HT1080 (cell line): ENCODE measurements around the gene UBE3B. TPM values are rescaled to one million over a fixed set of nuclear protein-coding genes. Genes with fewer than 3 reads are reported as not detected.

Experiments used
- DNase-seq: peaks from one replicate; pipeline ENCODE4 v3.0.0-alpha.2; 2015; ENCODE audit warnings: low read depth
- total RNA-seq: library from RNA; depleted of rRNA; stranded (reverse); fragments of >200 nt; shearing (Covaris generic); gene quantifications from 2 replicates; pipeline ENCODE4 v1.2.3, GENCODE V29; 2014

UBE3B gene
- total RNA-seq, 1 experiment from 2014 or later: 32.2 TPM

DNA sequence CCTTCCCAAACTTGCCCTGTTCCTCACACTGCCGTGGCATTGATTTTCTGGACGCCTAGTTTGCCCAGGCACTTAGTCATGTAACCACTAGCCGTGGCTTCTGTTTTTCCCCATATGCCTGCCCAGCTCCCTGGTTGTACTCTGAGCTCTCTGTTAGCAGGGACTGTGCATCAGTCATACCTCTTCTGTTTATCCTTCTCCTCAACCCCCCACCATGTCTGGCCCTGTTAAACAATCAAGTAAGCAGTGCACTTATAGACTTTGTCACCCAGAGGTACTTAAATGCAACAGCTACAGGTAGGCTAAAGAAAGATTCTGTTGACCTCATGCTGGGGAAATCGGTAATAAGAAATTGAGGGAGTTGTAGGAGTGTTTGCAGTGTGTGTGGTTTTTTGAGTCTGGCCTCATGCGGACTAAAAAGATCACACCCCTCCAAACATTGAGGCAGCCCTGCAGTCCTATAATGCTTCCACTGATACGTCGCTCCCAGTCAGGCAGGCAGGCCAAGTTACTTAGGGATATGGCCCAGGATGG is 17.0 kb downstream of the UBE3B start:
- peak; percentile 2 for DNase-seq

DNA sequence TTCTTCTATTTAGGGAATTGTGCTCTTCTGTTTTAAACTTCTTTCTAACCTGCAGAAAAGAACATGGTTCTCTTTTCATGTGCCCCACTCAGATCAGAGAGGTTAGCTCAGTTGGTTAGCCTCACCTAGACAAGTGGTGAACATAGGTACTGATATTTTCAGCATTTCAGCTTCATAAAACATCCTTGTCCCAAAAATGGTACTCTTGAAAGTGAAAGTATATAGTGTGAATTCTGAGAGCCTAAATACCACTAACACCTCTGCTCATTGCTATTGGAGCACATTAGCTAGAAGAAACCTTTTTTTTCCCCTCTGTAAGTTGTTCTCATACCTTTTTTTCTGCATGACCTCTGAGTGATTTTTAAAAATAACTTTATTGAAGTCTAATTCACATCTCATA is 17.6 kb downstream of the UBE3B start:
- no peak for DNase-seq

DNA sequence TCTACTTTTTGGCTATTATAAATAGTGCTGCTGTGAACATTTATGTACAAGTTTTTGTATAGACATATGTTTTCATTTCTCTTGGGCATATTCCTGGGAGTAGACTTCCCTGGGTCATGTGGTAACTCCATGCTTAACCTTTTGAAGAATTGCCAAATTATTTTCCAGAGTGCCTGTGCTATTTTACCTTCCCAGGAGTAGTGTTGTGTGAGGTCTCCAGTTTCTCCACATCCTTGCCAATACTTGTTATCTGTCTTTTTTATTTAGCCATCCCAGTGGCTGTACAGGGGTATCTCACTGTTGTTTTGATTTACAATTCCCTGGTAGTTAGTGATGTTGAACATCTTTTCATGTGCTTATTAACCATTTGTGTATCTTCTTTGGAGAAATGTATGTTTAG is 18.9 kb downstream of the UBE3B start:
- DNase-seq: no peak

DNA sequence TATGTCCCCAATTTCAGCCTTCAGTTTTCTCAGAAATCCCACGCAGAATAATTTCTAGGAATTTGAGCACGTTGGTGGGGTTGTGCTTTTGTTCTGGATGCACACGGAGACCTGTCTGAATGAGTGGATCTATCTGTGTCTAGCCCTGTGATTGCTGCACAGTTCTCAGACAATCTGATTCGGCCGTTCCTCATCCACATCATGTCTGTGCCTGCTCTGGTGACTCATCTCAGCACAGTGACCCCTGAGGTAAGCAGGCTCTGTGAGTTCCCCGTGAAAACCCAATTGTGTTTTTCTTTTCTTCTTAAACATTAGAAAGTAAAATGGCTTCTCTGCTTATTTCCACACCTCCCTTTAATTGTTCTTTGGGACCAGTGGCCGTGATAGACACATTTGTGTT is 20.2 kb downstream of the UBE3B start:
- DNase-seq: peak; percentile 42

DNA sequence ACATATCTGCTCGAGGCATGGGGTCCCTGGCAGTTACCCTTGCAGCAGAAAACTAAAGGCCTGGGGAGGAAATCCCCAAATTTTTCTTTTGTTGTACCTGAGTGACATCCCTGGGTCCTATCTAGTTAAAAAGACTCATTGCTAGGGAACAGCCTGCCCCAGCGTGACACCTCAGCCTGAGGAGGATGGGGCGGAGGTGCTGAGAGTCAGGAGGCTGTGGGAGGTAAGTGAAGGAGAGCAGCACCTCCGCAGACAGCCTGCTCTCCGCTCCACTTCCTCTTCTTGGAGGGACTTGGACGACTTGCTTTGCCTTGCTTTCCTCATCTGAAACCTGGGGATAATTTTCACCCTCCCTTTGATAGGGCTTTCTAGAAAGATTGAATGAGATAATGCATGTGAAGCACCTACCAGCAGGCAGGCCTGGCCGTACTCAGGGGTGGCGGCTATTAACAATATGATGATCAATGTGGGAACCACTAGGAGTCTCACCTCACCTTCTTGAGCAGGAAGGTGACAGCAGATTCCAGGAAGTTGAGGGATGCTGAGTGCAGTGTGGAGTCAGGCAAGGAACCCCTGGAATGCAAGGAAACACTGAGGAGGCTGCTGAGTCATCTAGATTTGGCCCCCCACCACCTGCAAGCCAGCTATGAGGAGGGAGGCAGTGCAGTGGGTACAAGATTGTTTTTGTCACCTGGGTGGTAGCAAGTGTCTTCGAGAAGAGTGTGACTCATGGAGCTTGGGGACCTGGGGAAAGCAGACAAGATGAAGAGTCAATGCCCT is 23.2 kb downstream of the UBE3B start:
- DNase-seq: no peak

DNA sequence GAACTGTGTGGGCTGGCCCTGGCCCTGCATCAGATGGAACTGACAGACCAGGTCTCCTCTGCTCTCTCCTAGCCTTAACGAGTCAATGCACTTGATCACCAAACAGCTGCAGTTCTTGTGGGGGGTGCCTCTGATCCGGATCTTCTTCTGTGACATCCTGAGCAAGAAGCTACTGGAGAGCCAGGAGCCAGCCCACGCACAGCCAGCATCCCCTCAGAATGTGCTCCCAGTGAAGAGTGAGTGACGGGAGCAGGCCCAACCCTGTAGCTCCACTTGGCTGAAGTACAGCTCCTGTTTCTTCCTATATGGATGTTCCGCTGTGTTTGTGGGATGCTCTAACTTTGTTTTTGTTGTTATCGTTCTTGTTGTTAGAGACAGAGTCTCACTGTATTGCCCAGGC is 23.9 kb downstream of the UBE3B start:
- DNase-seq: no peak

DNA sequence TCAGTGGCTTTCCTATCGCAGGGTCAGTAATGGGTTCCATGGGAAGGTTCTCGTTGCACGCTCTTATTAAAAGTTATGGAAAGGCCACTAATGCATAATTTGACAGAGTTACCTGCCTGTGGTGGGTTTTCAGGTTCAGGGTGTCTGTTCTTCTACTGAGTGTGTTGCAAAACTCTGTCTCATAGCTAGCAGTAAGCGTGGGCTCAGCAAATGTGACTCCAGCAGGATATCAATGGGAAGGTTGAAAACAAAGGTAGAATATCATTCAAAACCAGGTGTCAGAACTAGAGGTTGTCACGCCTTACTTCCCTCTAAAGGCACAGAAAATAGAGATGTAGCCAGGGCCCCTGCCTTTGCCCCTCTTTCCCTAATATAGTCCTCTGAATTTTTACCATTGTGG is 24.9 kb downstream of the UBE3B start:
- DNase-seq: no peak

DNA sequence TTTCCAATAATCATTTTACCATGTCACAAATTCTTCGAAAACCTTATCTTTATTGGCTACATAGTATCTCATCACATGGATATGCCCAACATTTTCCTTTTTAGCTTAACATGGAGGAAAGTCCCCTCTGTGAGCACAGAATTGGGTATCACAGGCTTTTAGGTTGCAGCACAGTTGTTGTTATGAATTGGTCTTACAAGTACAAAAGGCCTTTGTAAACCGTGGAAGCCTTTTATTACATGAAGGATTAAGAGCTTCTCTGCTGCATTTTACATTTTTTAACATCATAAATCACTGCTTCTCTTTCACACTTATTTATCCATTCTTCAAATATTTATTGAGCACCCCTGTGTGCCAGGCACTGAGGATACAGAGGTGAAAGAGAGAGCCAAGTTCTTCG is 26.2 kb downstream of the UBE3B start:
- DNase-seq: no peak

DNA sequence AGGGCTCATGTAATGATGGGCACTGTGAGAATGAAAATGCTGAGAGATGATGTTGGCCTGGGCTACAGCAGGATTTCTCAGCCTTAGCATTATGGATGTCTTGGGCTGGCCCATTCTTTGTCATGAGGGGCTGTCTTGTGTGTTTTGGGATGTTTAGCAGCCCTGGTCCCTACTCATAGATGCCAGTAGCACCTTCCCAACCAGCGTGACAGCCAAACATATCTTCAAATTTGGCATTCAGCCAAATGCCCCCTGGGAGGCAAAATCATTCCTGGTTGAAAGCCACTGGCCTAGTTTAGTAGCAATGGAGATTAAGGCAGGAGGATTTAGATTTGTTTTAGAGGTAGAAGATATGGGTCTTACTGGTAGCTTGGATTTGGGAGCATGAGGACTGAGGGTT is 26.6 kb downstream of the UBE3B start:
- DNase-seq: no peak

DNA sequence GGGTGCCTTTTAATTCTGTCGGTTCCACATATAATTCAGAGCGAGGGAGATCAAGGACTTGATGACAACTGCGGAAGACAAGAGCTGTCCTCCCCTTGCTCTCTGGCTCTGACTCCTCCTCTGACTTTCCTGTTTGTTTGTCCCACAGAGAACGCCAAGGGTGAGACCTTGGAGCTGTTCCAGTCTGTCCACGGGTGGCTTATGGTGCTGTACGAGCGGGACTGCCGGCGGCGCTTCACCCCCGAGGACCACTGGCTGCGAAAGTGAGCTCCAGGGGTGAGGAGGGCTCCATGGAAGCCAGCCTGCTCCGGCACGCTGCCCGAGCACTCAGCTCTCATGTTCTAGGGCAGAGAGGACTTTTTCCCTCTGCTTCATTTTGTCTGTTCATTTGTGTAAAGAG is 32.8 kb downstream of the UBE3B start:
- no peak for DNase-seq

DNA sequence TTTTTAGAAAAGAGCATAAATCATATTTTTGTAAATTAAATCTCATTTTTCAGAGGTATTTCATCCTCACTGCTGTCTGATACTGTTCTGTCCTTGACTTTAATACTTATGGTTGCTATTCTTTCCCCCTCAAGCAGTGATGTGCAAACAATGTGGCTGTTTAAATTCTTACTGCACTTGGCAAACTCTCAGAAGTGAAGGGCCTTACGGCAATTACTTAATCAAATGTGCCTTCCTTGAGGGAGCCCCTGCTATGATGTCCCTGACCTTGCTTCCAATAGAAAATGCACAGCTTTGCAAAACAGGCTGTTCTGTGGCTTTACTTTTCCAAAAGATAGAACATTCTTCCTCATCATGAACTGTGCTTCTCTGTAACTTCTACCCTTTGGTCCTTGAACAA is 35.2 kb downstream of the UBE3B start:
- no peak for DNase-seq

DNA sequence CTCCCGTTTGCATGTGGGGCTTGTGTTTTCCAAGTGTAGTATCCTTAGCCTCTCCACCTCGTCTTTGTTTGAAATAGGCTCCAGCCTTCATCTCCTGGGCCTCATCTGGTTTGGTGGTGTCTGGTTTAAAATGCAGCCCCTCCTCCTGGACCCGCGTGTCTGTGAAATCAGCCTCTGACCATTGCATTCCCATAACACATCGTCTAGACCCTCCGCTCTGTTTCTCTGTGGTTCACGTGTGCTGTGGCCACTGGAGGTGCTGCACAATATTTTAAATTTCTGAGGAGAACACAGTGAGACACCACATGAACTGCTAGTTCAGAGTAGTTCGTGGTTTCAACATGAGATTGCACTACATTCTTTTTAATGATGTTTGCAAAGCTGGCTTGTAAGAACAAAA is 35.6 kb downstream of the UBE3B start:
- DNase-seq: no peak

DNA sequence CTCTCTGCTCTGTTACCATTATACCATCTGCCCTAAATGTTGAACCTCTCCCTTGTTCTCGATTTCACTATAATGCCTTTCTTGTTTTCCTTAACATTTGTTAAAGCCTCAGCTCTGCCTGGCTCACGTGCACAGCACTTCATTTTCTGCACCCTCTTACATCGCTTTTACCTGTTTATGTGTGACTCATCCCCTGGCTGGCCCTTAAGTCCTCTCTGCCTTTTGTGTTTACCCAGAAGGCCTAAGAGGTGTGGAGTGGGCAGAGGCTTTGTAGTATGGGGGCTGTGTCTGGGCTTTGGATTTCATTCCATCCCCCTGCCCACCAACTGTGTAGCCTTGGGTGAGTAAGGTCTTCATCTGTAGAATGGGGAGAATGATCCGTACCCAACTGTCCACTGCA is 36.5 kb downstream of the UBE3B start:
- DNase-seq: no peak

DNA sequence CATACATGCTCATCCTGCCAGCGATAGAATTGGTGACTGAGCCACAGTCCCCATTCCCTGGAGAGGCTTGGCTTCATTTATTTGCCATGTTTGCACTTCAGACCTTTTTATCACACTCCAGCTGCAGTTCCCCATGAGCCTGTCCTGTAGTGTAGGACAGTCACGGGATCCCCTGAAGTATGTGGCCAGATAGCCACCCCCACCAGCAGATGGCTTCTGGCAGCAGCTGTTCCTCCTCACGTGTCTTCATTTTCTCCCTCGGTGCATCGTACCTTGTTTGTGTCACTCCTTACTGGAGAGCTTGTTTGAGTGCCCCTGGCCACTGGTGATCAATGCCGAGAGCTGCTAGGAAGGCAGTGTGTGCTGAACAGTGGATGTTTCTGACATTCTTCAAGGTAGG is 40.2 kb downstream of the UBE3B start:
- no peak for DNase-seq

DNA sequence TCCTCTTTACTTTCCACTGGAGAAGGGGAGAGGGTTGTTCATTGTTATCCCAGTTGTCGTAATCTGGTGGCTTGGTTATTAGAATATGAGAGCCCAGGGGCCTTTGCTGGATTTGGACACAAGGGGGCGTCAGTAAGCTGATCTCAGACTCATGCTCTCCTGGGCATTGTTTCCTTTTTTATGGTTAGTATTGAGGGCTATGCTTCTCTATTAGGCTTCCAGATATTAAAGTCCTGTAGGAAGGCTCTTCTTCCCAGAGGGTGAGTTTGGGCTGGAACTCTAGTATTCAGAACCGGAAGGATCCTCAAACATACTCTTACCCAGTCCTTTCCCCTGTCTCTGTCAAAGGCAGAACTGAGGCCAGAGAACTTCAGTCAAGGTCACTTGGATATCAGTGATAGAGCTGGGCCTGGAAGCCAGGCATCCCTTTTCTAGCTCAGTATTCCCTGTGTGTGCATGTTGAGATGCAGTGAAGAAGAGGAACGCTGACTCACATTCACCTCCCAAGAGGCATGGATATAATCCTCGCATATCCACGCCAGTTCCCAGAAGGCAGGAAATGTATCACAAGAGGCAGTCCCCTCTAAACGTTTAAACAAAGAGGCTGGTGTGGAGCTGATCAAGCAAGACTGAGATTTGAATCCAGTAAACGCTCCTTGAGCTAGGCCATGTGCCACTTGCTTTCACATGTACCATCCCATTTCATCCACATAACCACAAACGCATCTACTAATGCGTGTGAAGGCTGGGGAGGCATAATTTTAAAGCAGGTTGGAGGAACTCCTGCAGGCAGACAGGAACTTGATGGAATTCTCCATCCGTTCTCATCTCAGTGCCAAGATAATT is 41.6 kb downstream of the UBE3B start:
- DNase-seq: peak; percentile 89

DNA sequence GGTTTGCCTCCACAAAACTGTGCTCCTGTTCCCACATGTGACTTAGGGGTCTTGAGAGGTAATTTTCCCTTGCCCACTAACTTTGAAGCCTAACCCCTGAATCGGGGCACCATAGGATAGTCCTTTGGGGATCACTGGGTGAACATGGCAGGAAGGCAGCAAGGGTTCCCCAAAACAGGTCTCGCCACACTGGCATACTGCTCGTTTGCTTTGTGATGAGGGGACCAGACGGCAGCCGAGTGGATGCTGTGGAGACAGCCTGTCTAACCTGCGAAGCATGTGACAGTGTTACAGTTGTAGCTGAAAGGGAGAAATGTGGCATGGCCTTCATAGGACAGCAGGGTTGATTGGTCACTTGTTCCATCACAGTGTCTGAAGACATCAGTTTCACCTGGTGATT is 42.4 kb downstream of the UBE3B start:
- DNase-seq: no peak

DNA sequence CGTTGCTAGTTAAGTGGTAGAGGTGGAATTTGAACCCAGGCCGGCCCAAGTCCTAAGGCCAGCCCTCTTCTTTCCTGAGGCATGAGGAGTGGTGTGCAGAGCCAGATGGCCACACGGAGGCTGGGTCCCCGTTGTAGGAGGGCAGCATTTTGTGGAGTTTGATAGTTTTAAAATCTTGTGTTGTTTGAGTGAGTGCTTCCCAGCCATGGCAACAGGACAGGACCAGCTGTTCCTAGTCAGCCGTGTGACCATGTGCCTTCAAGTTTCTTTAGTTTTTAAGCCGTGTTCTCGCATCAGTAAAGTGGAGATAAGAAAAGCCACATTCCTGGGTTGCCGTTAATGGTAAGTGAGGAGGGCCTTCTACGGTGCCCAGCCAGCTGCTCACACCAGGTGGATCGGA is 44.4 kb downstream of the UBE3B start:
- DNase-seq: no peak

DNA sequence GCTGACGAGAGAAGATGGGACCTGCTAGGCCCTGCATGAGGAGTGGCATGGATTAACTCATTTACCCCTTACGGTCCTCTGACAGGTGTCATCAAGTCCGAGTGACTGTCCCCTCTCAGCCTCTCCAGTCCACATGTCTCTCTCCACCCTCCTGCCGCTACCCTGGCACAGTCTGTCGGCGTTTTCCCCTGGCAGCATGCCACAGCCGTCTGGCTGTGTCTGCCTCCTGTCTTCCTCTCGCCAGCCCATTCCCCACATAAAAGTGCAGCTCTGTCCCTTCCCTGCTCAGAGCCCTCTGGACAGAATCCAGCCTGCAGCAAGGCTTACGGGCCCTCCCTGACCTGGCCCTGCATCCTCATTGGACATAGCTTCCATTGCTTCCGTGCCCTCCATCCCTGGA is 45.6 kb downstream of the UBE3B start:
- no peak for DNase-seq

DNA sequence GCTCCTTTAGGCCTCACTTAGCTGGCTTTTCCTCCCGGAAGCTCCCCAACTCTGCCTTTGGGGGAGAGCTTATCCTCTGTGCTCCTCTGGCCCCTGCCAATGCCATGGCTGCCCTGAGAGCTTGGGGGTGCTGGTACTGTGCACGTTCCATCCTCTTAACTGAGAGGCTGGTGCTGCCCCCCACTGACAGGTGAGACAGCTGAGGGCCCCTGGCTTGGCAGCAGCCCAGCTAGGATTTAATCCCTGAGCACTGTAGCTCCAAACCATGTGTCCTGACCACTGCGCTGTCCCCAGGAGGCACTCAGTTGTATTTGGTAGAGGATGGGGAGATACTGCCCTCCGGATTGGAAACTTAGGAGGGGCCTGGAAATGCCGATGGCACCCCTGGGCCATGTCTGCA is 46.1 kb downstream of the UBE3B start:
- DNase-seq: no peak

DNA sequence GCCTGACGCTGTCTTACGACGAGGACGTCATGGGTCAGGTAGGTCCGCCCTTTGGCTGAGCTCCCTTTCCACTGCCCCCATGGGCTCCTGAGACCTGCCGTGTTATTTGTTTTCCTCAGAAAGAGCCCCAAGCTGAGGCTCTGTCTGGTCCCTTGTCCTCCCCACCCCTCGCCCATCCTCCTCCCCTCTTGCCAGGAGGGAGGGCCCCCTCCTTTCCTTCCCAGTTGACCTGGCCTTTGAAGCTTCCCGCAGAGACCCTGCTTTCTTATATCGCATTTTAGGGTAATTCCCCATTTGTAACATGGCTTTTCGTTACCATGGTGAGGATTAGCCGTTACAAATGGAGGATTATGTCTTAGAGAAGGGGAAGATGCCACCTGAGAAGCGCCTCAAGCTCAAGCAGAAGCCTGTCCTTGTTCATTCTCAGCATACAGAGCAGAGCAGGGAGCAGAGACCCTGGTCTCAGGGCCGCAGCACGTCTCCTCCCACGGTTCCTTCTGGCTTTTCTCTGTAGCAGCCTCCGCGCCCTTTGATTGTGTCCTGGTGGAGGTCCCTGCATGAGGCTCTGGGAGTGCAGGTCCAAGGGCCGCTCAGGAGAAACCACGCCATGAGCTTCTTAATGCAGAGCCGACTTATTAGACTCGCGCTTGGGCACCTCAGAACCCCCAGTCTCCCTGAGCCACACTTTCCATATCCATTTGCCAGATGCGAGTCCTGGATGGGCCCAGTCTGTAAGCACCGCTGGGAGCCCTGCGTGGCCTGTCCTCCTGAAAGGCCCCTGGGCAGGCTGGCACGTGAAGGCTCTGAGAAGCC is 47.2 kb downstream of the UBE3B start:
- DNase-seq: no peak

DNA sequence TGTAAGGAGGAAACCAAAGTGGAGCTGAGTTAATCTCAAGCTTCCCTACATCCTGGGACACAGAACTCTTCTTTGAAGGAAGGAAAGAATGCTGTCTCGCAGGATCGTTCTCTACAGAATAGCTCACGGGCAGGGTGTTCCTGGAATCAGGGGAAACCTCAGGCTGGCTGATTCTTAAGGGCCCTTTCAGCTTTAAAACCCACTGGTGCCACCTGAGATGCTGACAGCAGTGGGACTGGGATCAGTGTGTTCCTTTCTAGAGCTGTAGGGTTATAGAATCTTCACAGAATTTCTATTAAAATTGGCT is 47.8 kb downstream of the UBE3B start:
- no peak for DNase-seq
